22Rv1 (cell line): ENCODE results near the gene ARPC1A.

ENCODE experiments used
- H3K27ac ChIP-seq: fragments of 450-650 bp; 2 replicates; pipeline ENCODE4 v1.5.1; 2017
- ZFX ChIP-seq: fragments of 450-650 bp; IDR thresholded peaks from 2 replicates; pipeline ENCODE4 v1.6.1; 2017; ENCODE audit warnings: antibody characterized with exemption, borderline replicate concordance
- TF ChIP-seq, protein P1 (sequence below): fragments of 450-650 bp; IDR thresholded peaks from 2 replicates; pipeline ENCODE4 v1.5.1; 2017; ENCODE audit warnings: mild to moderate bottlenecking

Gene ARPC1A

DNA sequence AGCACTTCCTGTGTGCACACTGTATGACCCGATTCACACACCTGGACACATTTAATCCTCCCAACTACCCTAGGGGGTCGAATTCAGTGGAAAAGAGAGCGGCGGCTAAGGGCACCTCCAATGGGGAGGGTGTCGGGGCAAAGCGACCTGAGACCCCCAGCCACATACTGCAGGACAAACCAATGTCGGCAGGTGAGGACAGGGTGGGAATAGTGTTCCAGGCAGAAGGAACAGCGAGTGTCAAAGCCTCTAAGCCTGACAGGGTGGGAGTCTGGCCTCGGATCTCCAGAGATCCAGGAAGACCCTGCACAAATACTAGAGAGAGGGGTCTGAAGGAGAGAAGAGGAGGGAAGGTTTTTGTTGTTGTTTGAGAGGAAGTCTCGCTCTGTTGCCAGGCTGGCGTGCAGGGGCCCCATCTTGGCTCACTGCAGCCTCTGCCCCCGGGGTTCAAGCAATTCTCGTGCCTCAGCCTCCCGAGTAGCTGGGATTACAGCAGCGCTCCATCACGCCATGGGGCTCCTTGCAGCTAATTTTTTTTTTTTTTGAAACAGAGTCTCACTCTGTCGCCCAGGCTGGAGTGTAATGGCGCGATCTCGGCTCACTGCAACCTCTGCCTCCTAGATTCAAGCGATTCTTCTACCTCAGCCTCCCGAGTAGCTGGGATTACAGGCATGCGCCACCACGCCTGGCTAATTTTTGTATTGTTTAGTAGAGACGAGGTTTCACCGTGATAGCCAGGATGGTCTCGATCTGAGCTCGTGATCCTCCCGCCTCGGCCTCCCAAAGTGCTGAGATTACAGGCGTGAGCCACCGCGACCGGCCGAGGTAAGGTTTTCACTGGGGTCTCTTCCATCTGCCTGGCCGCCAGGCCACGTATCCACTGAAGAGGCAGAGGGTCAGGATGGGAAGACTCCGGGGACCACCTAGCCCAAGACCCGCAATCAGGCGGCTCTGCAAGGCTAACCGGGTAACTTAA lies 47.7 kb downstream of the ARPC1A start:
- TF ChIP-seq ZFX: no peak
- TF ChIP-seq, protein P1, sequence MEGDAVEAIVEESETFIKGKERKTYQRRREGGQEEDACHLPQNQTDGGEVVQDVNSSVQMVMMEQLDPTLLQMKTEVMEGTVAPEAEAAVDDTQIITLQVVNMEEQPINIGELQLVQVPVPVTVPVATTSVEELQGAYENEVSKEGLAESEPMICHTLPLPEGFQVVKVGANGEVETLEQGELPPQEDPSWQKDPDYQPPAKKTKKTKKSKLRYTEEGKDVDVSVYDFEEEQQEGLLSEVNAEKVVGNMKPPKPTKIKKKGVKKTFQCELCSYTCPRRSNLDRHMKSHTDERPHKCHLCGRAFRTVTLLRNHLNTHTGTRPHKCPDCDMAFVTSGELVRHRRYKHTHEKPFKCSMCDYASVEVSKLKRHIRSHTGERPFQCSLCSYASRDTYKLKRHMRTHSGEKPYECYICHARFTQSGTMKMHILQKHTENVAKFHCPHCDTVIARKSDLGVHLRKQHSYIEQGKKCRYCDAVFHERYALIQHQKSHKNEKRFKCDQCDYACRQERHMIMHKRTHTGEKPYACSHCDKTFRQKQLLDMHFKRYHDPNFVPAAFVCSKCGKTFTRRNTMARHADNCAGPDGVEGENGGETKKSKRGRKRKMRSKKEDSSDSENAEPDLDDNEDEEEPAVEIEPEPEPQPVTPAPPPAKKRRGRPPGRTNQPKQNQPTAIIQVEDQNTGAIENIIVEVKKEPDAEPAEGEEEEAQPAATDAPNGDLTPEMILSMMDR: no peak
- peak overlapping the region; percentile 86 for H3K27ac ChIP-seq

DNA sequence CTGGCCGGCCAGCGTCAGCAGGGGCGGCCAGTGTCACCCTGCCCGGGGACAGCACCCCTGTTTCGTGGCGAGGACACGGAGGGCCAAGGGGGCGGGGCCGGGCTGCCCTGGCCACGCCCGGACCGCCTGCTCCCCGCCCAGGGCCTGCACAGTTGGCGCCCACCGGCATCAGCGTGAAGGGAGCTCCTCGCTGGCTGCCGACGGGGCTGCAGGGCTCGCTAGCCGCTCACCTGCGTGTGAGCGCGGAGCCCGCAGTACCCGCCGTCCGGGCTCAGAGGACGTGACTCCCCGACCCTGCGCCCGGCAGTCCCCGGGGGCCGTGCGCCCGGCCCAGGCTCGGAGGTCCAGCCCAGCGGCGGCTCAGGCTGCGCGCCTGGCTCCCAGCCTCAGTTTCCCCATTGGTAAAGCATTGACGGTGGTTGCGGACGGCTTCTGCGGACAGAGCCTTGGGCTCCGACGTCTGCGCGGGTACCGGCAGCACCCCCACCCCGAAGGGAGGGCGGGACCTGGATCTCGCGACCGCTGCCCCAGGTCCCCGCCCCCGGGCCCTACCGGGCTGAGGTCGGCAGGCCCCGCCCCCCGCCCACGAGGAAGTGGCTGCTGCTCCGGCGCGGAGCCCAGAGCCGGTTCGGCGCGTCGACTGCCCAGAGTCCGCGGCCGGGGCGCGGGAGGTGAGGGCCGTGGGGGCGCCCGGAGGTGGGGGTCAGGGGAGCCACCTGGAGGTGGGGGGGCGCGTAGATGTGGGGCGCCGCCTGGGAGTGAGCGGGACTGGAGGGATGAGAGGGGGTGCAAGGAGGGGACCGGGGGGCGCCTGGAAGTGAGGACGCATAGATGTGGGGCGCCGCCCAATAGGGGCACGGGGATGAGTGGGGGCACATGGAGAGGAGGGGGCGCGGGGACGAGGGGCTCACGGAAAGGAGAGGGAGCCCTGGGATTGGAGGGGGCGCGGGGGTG lies 48.7 kb downstream of the ARPC1A start, which contains the start of gene ARPC1B:
TSS of gene ARPC1B (plus strand) at position 620 of the 954 bp plus-strand sequence. CDS start 10,985 bp downstream, outside the sequence.
- TF ChIP-seq, protein P1: no peak
- no peak for TF ChIP-seq ZFX
- H3K27ac ChIP-seq: peak within 1 kb of the TSS; percentile 86

DNA sequence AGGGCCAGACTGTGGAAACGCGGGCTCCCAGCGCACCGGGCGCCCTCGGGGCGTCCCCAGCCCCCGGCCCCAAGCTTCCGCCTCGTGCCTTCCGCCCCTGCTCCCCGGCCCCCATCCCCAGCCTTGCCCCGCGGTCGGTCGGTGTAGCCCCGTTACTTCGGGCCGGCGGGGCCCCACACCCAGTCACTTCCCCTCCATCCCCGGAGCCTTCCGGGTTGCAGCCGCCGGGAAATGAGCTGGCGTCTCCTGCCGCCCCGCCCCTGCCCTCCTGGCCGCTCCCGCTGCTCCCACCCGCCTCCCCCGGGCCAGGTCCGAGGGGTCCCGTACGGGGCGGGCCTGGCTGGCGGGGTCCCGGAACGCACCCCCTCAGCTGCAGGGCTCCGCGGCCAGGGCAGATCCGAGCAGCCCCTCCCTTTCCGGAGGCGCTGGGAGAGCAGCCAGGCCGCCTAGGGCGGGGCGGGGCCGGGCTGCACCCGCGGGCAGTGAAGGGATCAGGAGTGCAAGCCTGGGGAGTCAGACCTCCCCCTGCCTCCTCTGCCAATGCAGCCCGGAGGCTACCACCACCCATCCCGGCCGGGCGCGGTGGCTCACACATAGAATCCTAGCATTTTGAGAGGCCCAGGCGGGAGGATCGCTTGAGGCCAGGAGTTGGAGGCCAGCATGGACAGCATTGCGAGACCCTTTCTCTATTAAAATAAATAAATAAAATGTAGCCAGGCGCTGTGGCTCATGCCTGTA lies 49.5 kb downstream of the ARPC1A start:
- peak overlapping the region; percentile 86 for H3K27ac ChIP-seq
- TF ChIP-seq, protein P1: no peak
- TF ChIP-seq ZFX: no peak

DNA sequence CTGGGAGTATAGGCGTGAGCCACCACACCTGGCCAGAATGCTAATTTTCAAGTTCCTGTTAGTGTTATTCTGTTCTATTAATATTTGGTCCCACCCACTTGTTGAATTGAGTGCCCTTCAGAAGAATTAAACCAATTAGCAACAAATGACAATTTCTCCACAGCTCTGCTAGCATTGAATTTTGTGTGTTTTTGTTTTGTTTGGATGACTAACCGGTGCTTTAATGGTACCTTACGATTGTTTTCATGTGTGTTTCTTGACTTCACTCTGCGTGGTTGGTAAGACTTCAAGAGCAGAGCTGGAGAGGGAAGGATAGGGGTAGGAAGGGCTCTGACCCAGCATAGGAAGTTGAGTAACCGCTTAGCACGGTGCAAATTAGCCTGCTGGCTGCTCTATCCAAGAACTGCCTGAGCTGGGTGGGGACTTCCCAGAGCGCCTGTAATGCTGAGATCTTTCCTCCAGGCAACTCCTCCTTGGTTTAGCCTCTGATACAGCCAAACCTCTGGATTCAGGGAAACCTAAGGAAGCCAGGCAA lies 53.4 kb downstream of the ARPC1A start:
- H3K27ac ChIP-seq: peak overlapping the region; percentile 27
- no peak for TF ChIP-seq ZFX
- TF ChIP-seq, protein P1: no peak

DNA sequence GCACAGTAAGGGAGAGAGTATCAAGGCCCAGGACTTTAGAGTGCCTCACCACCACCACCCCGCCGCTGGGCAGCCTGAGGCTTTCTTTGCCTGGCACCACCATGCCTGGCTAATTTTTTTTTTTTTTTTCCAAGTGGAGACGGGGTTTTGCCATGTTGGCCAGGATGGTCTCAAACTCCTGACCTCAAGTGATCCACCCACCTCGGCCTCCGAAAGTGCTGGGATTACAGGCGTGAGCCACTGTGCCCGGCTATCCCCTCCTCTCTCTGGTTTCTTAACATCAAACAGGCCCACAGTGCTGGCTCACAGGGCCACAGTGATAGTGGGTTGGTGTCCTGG lies 54.0 kb downstream of the ARPC1A start:
- peak overlapping the region; percentile 27 for H3K27ac ChIP-seq

DNA sequence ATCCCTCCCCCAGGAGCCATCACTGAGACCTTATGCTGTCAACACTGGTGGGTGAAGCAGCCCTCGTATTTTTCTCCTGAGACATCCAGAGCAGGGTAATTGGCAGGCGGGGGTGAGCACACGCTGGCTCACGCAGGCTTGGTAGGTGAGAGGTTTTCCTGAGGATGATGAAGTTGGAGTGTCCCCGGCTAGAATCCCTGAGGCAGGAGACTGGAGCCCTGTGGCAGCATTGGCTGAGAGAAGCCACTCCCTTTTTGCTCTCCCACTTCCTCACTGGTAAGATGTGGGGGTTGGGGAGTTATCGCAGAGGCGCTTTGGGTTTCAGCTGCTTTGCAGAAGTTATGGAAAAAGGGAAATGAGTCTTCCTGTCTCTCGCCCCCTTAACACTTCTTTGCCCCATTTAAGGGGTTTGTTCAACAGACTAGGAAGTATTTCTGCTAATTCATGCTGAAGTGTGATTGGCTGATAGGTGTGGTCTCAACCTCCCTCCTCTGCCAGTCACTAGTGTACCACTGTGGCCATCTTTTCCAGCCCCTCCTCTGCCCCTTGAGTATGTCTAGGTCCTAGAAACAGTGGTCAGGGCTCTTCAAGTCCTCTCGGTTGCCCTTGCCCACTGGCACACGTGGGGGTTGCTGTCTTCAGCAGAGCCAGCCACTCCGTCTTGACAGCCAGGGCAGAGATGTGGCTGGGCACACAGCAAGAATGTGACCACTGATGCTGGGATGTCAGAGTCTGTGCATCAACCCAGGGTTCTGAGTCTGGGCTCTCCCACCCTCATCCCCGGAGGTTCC lies 54.5 kb downstream of the ARPC1A start:
- H3K27ac ChIP-seq: peak overlapping the region; percentile 27
- TF ChIP-seq, protein P1: no peak
- no peak for TF ChIP-seq ZFX
